ENCODE measurements around the gene ROBO1.

GRCh38 chr3:78814893-78815562 is 952.8 kb downstream of the ROBO1 start:
- no peak for TF ChIP-seq CTCF (IDR thresholded peaks at IDR 0.05; ENCODE audit: insufficient read depth, low read length, poor library complexity, severe bottlenecking)
- TF ChIP-seq EZH2phosphoT487 (conservative IDR thresholded peaks at IDR 0.05; ENCODE audit: low read length): no peak
